ENCODE data around the gene CACNA1B. TPM values are rescaled to one million over a fixed set of nuclear protein-coding genes. Genes with fewer than 3 reads are reported as not detected.
"Not testable (repeated sequence)": the region's sequence is repeated elsewhere in the genome, so short reads cannot be mapped to it uniquely, and the experiment has no call there.

Gene CACNA1B
- total and polyA plus RNA-seq, 9 of the 15 experiments (the other 6 are each of a cell fraction or from before 2014, with no cell fraction given): 0.01 to 0.04 TPM; not detected in 7

- H3K9me3 ChIP-seq (replicated peaks; ENCODE audit: control insufficient read depth, insufficient read depth, low read depth, low read length); POLR2A ChIA-PET; H2AFZ ChIP-seq (ENCODE audit: low read depth, low read length); intact Hi-C loops (cut with micrococcal nuclease); H3K4me2 ChIP-seq (ENCODE audit: insufficient read depth, low read length); H4K20me1 ChIP-seq (replicated peaks; ENCODE audit: control insufficient read depth, insufficient read depth, low read length); H3K36me3 ChIP-seq (ENCODE audit: control insufficient read depth, insufficient read depth, low read length); H3K27ac ChIP-seq (ENCODE audit: extremely low read depth, low read depth, low read length); H3K9ac ChIP-seq (ENCODE audit: insufficient read depth in 1 of 2, low read depth in 2 of 2, low read length in 2 of 2); ATAC-seq; FAIRE-seq; BruUV-seq (replicated peaks); in situ Hi-C loops (cut with MboI); DNase-seq (ENCODE audit: extremely low read depth in 1 of 4, low spot score in 3 of 4); H3K79me2 ChIP-seq (ENCODE audit: control insufficient read depth, insufficient read depth, low read length); H3K9me1 ChIP-seq (ENCODE audit: control insufficient read depth, insufficient read depth, low read length); H3K4me1 ChIP-seq (replicated peaks in 1 of 2; ENCODE audit: control insufficient read depth in 2 of 2, insufficient read depth in 2 of 2, low read length in 2 of 2); CTCF ChIA-PET (ENCODE audit: low intra/inter-chr PET ratio); H3K4me3 ChIP-seq: not testable (repeated sequence)
- WGBS (ENCODE audit: insufficient coverage, low coverage, missing lambda C conversion rate): 13% methylated on average over 18 of the region's 23 CpGs
- peaks cover 6 to 44% of the 10 kb centered on the region in 2 experiments; a peak in 4 of 5 replicates for H3K27me3 ChIP-seq (ENCODE audit: control insufficient read depth in 2 of 2, insufficient read depth in 2 of 2, low read length in 2 of 2)
- TF ChIP-seq CTCF (IDR thresholded peaks at IDR 0.05 in 2 of 3, conservative IDR thresholded peaks at IDR 0.05 in 1 of 3; ENCODE audit: insufficient read depth in 2 of 3, low read depth in 1 of 3, low read length in 3 of 3): peak in 2 of 3 experiments; percentile 3 to 45; a peak in 2 of 6 replicates
Observed at GRCh38 chr9:138113701-138114325, 236.2 kb downstream of the CACNA1B start.
